GM18861 (cell line): Measurements from ENCODE around the gene PRPS1.
"Not testable (repeated sequence)": the region's sequence is repeated elsewhere in the genome, so short reads cannot be mapped to it uniquely, and the experiment has no call there.

Experiments
- ATAC-seq: cut with Tn5 transposase; IDR thresholded peaks from one replicate; pipeline ENCODE4 v1.9.1; 2021; ENCODE audit not compliant: unreplicated experiment

Gene PRPS1

GRCh38 chrX:107629540-107629909 is 1.2 kb downstream of the PRPS1 start:
- no peak for ATAC-seq

- no peak for ATAC-seq
Observed at GRCh38 chrX:107630031-107630689, 1.9 kb downstream of the PRPS1 start.

GRCh38 chrX:107632346-107632745 is 4.0 kb downstream of the PRPS1 start:
- ATAC-seq, result no peak

GRCh38 chrX:107646735-107647134 is 18.4 kb downstream of the PRPS1 start:
- no peak for ATAC-seq

- no peak for ATAC-seq
Observed at GRCh38 chrX:107648332-107648731, 20.0 kb downstream of the PRPS1 start.

GRCh38 chrX:107654566-107654871 is 26.2 kb downstream of the PRPS1 start:
- ATAC-seq, result no peak

GRCh38 chrX:107654872-107655761 is 26.8 kb downstream of the PRPS1 start:
- no peak for ATAC-seq

GRCh38 chrX:107656978-107657377 is 28.7 kb downstream of the PRPS1 start:
- ATAC-seq, result no peak

- ATAC-seq, result no peak
Observed at GRCh38 chrX:107658660-107659059, 30.4 kb downstream of the PRPS1 start.

GRCh38 chrX:107659286-107659685 is 31.0 kb downstream of the PRPS1 start:
- ATAC-seq, result no peak

- no peak for ATAC-seq
Observed at GRCh38 chrX:107659768-107660167, 31.5 kb downstream of the PRPS1 start.

GRCh38 chrX:107662145-107662544 is 33.8 kb downstream of the PRPS1 start:
- ATAC-seq, result no peak

- ATAC-seq, result no peak
Observed at GRCh38 chrX:107662824-107663223, 34.5 kb downstream of the PRPS1 start.

GRCh38 chrX:107666931-107667330 is 38.6 kb downstream of the PRPS1 start:
- ATAC-seq, result no peak

- ATAC-seq, result no peak
Observed at GRCh38 chrX:107667426-107667825, 39.1 kb downstream of the PRPS1 start.

- not testable (repeated sequence) for ATAC-seq
Observed at GRCh38 chrX:107668710-107669109, 40.4 kb downstream of the PRPS1 start.

GRCh38 chrX:107669261-107669660 is 41.0 kb downstream of the PRPS1 start:
- no peak for ATAC-seq

- no peak for ATAC-seq
Observed at GRCh38 chrX:107669885-107670628, 41.7 kb downstream of the PRPS1 start.

GRCh38 chrX:107671256-107671655 is 42.9 kb downstream of the PRPS1 start:
- ATAC-seq, result not testable (repeated sequence)

GRCh38 chrX:107672955-107673378 is 44.7 kb downstream of the PRPS1 start:
- no peak for ATAC-seq

- peak; percentile 2 for ATAC-seq
Observed at GRCh38 chrX:107673431-107673830, 45.1 kb downstream of the PRPS1 start.
